Measurements from ENCODE around the gene TMEM121B. TPM values are rescaled to one million over a fixed set of nuclear protein-coding genes. Genes with fewer than 3 reads are reported as not detected.
A peak's percentile ranks its signal among the peaks of the same experiment; 100 is the strongest.

TMEM121B gene
- polyA plus RNA-seq, 1 of the 3 experiments (the other 2 are of a cell fraction): 0.13 TPM

GRCh38 chr22:17119481-17120202, 1.5 kb downstream of the TMEM121B start:
- WGBS (ENCODE audit: low lambda C conversion rate): 86% methylated on average over 24 of the region's 63 CpGs

GRCh38 chr22:17118342-17118741, 2.8 kb downstream of the TMEM121B start:
- H3K79me2 ChIP-seq (ENCODE audit: insufficient read depth): no peaks in the 10 kb centered on the region
- H3K4me2 ChIP-seq: no peak overlapping the region
- no peaks in the 10 kb centered on the region for H3K9me3 ChIP-seq
- no peaks in the 10 kb centered on the region for H3K9me2 ChIP-seq
- H3K27me3 ChIP-seq (ENCODE audit: insufficient read depth): peaks cover 9% of the 10 kb centered on the region; the same call in 1 of the 2 replicates
- H2AFZ ChIP-seq (ENCODE audit: low read depth): no peak overlapping the region
- no peaks in the 10 kb centered on the region for H4K20me1 ChIP-seq (ENCODE audit: insufficient read depth)
- no peaks in the 10 kb centered on the region for H3K36me3 ChIP-seq (replicated peaks in 1 of 2; ENCODE audit: control insufficient read depth in 1 of 2, insufficient read depth in 2 of 2, low read length in 1 of 2)
- 73% methylated on average over 4 of the region's 4 CpGs for whole genome bisulfite sequencing (ENCODE audit: low lambda C conversion rate)
- peaks cover 0 to 5% of the 10 kb centered on the region in 2 experiments; a peak in 1 of 4 replicates for H3K4me1 ChIP-seq (ENCODE audit: control insufficient read depth in 1 of 2, insufficient read depth in 2 of 2, low read depth in 1 of 2, low read length in 1 of 2)
- no peaks in the 10 kb centered on the region for H3F3A ChIP-seq (replicated peaks; ENCODE audit: insufficient read depth)
- no peak overlapping the region for H3K4me3 ChIP-seq (ENCODE audit: low read depth in 2 of 2, low read length in 1 of 2)
- no peak for DNase-seq
- TF ChIP-seq RAD21 (IDR thresholded peaks at IDR 0.05; ENCODE audit: low read length) (no peak), GABPA (IDR thresholded peaks at IDR 0.05; ENCODE audit: low read depth) (no peak)
- POLR2A ChIA-PET: interaction anchor here (0.5 kb wide), 1 partner anchor 166 kb away, joined by 3 read pairs; no protein-coding TSS in a partner anchor
- H3K9ac ChIP-seq: no peak overlapping the region
- CTCF ChIA-PET: interaction anchor here (0.9 to 2.6 kb wide), 2 partner anchors 10 to 53 kb away, joined by 3 to 15 read pairs; no protein-coding TSS in a partner anchor
- no peak overlapping the region for H3K27ac ChIP-seq (ENCODE audit: low read depth in 2 of 2, low read length in 1 of 2)

More at GRCh38 chr22:17119481-17120202, 1.5 kb downstream of the TMEM121B start:
- Histone ChIP-seq H3K27ac (ENCODE audit: low read depth in 2 of 2, low read length in 1 of 2) (no peak overlapping the region), H3K4me2 (no peak overlapping the region), H3K79me2 (ENCODE audit: insufficient read depth) (no peaks in the 10 kb centered on the region), H4K20me1 (ENCODE audit: insufficient read depth) (no peaks in the 10 kb centered on the region), H3K4me1 (ENCODE audit: control insufficient read depth in 1 of 2, insufficient read depth in 2 of 2, low read depth in 1 of 2, low read length in 1 of 2) (peaks cover 0 to 5% of the 10 kb centered on the region in 2 experiments; a peak in 1 of 4 replicates), H3K4me3 (ENCODE audit: low read depth in 2 of 2, low read length in 1 of 2) (no peak overlapping the region; a peak in 1 of 4 replicates), H3K9ac (no peak overlapping the region), H3F3A (replicated peaks; ENCODE audit: insufficient read depth) (peaks cover under 1% of the 10 kb centered on the region), H3K9me2 (no peaks in the 10 kb centered on the region), H3K27me3 (ENCODE audit: insufficient read depth) (peaks cover 9% of the 10 kb centered on the region; the same call in 1 of the 2 replicates), H3K9me3 (no peaks in the 10 kb centered on the region), H3K36me3 (replicated peaks in 1 of 2; ENCODE audit: control insufficient read depth in 1 of 2, insufficient read depth in 2 of 2, low read length in 1 of 2) (no peaks in the 10 kb centered on the region), H2AFZ (ENCODE audit: low read depth) (no peak overlapping the region)
- TF ChIP-seq CTCF (IDR thresholded peaks at IDR 0.05): peak; percentile 32
- no peak for TF ChIP-seq YY1 (IDR thresholded peaks at IDR 0.05; ENCODE audit: low read depth)
- CTCF ChIA-PET: interaction anchor here (0.9 to 2.6 kb wide), 6 partner anchors 9 to 52 kb away, joined by 3 to 15 read pairs (median 3); no protein-coding TSS in a partner anchor
- DNase-seq: peak; percentile 50
- POLR2A ChIA-PET: no interaction called here

GRCh38 chr22:17117890-17118289, 3.3 kb downstream of the TMEM121B start:
- no peaks in the 10 kb centered on the region for H3K9me3 ChIP-seq
- H3K79me2 ChIP-seq (ENCODE audit: insufficient read depth): no peaks in the 10 kb centered on the region
- H3K4me1 ChIP-seq (ENCODE audit: control insufficient read depth in 1 of 2, insufficient read depth in 2 of 2, low read depth in 1 of 2, low read length in 1 of 2): peaks cover 0 to 5% of the 10 kb centered on the region in 2 experiments; a peak in 1 of 4 replicates
- no peaks in the 10 kb centered on the region for H3F3A ChIP-seq (replicated peaks; ENCODE audit: insufficient read depth)
- H3K27ac ChIP-seq (ENCODE audit: low read depth in 2 of 2, low read length in 1 of 2): no peak overlapping the region
- POLR2A ChIA-PET: no interaction called here
- H3K27me3 ChIP-seq (ENCODE audit: insufficient read depth): peaks cover 9% of the 10 kb centered on the region; the same call in 1 of the 2 replicates
- no peak overlapping the region for H3K4me2 ChIP-seq
- no peaks in the 10 kb centered on the region for H4K20me1 ChIP-seq (ENCODE audit: insufficient read depth)
- no peak overlapping the region for H2AFZ ChIP-seq (ENCODE audit: low read depth)
- no peaks in the 10 kb centered on the region for H3K36me3 ChIP-seq (replicated peaks in 1 of 2; ENCODE audit: control insufficient read depth in 1 of 2, insufficient read depth in 2 of 2, low read length in 1 of 2)
- CTCF ChIA-PET: interaction anchor here (0.7 to 2.7 kb wide), 3 partner anchors 11 to 60 kb away, joined by 3 to 15 read pairs (median 11); no protein-coding TSS in a partner anchor
- no peak overlapping the region for H3K9ac ChIP-seq
- TF ChIP-seq RXRA (IDR thresholded peaks at IDR 0.05; ENCODE audit: borderline replicate concordance, low read depth) (no peak), FOXM1 (IDR thresholded peaks at IDR 0.05; ENCODE audit: low read depth) (no peak), ZBTB33 (IDR thresholded peaks at IDR 0.05; ENCODE audit: borderline replicate concordance, low read depth) (no peak), SMC3 (IDR thresholded peaks at IDR 0.05; ENCODE audit: low read depth, low read length) (no peak), CHD2 (IDR thresholded peaks at IDR 0.05; ENCODE audit: low read length, partially characterized antibody) (no peak), TEAD4 (IDR thresholded peaks at IDR 0.05; ENCODE audit: borderline replicate concordance, insufficient read depth) (no peak), FOXJ3 (CRISPR knock-in tag; IDR thresholded peaks at IDR 0.05) (no peak), YY1 (IDR thresholded peaks at IDR 0.05; ENCODE audit: low read depth) (no peak), TCF12 (IDR thresholded peaks at IDR 0.05) (no peak), TAF1 (IDR thresholded peaks at IDR 0.05; ENCODE audit: borderline replicate concordance, low read depth, low read length) (no peak), ELF1 (IDR thresholded peaks at IDR 0.05) (no peak), EP300 (IDR thresholded peaks at IDR 0.05; ENCODE audit: borderline replicate concordance in 1 of 2, low read depth in 1 of 2, low read length in 1 of 2) (no peak), FOSL2 (IDR thresholded peaks at IDR 0.05; ENCODE audit: borderline replicate concordance, low read depth) (no peak)
- no peaks in the 10 kb centered on the region for H3K9me2 ChIP-seq
- WGBS (ENCODE audit: low lambda C conversion rate): 49% methylated on average over 4 of the region's 4 CpGs
- DNase-seq: no peak
- H3K4me3 ChIP-seq (ENCODE audit: low read depth in 2 of 2, low read length in 1 of 2): no peak overlapping the region
